DMS114 treated with DMSO at 0.1 percent for 48 hours (cell line): Measurements from ENCODE around the gene PPEF2.

Source experiments
- DNase-seq: peaks from one replicate; lab custom pipeline; 2025; ENCODE audit not compliant: unreplicated experiment; lab: John Stamatoyannopoulos, UW

PPEF2 gene

GRCh38 chr4:75834095-75834771 lies 68.0 kb downstream of the PPEF2 start:
- DNase-seq, result no peak

- no peak for DNase-seq
Observed at GRCh38 chr4:75831856-75832405, 70.3 kb downstream of the PPEF2 start.

- DNase-seq, result no peak
Observed at GRCh38 chr4:75830906-75831305, 71.3 kb downstream of the PPEF2 start.

DNA sequence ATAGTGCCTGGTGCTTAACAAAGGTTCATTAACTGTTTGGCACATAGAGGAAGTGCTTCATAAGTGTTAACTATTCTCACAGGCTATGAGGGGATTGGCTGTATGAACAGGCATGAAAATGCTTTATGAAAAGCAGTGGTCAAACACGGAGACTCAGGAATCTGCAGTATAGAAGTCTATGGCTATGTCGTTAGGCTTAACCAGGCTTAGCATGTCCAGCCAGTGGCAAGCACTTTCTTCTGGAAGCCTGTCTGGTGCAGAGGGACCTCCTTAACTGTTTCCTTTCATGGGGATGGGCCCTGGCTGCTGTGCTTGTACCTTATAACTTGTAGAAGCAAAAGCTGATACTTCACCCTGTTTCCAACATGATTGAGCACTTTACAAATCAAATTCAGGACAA lies 78.4 kb downstream of the PPEF2 start:
- no peak for DNase-seq

GRCh38 chr4:75822416-75822815 lies 79.8 kb downstream of the PPEF2 start:
- DNase-seq, result no peak

DNA sequence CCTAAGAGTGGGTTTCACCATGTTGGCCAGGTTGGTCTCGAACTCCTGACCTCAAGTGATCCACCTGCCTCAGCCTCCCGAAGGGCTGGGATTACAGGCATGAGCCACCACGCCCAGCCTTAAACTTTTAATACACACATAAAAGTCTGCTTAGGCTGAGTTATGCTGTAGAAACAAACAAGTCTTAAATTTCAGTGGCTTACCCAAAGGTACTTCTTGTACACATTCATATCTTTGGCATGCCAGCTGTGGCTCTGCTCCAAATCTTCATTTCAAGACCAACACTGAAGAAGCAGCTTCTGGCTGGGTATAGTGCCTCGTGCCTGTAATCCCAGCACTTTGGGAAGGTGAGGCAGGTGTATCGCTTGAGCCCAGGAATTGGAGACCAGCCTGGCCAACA lies 80.3 kb downstream of the PPEF2 start:
- DNase-seq, result no peak

GRCh38 chr4:75821216-75821615 lies 81.0 kb downstream of the PPEF2 start:
- no peak for DNase-seq

- no peak for DNase-seq
Observed at GRCh38 chr4:75820676-75821075, 81.6 kb downstream of the PPEF2 start.

- no peak for DNase-seq
Observed at GRCh38 chr4:75820197-75820596, 82.1 kb downstream of the PPEF2 start.

- DNase-seq, result no peak
Observed at GRCh38 chr4:75819121-75819520, 83.1 kb downstream of the PPEF2 start.

GRCh38 chr4:75817901-75818300 lies 84.4 kb downstream of the PPEF2 start:
- DNase-seq, result no peak
